ENCODE data around the gene ANKHD1. TPM values are rescaled to one million over a fixed set of nuclear protein-coding genes. Genes with fewer than 3 reads are reported as not detected.

Gene ANKHD1
- polyA plus RNA-seq, 1 donor, result 131 TPM

DNA sequence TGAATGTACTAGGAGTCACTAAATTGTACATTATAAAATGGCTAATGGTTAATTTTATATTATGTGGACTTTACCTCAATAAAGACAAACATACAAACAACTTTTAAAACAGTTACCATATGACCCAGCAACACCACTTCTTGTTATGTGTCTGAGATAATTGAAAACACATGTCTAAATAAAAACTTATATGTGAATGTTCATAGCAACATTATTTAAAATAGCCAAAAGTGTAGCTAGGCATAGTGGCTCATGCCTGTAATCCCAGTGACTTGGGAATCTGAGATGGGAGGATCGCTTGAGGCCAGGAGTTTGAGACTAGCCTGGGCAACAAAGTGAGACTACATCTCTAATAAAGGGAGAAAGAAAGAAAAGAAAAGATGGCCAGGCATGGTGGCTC, 185.9 kb downstream of the ANKHD1 start:
- Histone ChIP-seq H3K4me3 (ENCODE audit: low read length) (no peak overlapping the region), H3K27me3 (ENCODE audit: control insufficient read depth, insufficient read depth, low read length) (peaks cover 2% of the 10 kb centered on the region), H3K9me3 (ENCODE audit: control insufficient read depth, low read depth, low read length) (no peaks in the 10 kb centered on the region), H3K36me3 (ENCODE audit: control insufficient read depth, insufficient read depth, low read length) (no peaks in the 10 kb centered on the region), H3K4me1 (ENCODE audit: control insufficient read depth, insufficient read depth, low read length) (no peaks in the 10 kb centered on the region), H3K27ac (ENCODE audit: low read length) (no peak overlapping the region)
- DNase-seq, result no peak
- no CpG with 5 or more reads among the region's 1 CpG for WGBS (ENCODE audit: insufficient coverage, low lambda C conversion rate)

DNA sequence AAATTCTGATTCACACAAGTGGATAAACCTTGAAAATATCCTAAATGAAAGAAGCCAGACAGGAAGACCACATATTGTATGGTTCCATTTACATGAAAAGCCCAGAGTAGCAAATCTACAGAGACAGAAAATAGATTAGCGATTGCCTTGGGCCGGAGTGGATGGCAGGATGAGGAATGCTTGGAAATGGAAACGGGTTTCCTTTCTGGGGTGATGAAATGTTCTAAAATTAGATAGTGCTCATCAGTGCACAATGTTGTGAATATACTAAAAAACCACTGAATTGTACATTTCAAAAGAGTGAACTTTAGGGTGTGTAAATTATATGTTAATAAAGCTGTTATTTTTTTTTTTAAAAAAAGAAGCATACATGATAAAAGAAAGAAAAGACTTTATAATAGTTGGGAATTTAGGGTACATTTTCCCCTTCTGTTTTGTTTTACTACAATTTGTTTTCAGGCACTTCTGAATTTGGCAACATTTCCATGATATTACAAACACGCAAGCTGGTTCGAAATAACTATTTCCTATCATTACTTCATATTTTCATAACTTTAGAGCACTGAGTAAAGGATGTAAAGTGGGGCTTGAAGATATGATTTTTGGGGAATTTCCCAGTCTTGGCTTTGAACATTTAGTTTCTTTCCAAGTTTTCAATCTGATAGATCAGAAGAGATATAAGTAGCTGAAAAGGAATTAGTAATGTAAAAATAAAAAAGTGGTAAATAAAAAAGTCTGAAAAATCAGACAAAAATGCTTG, 186.9 kb downstream of the ANKHD1 start:
- Histone ChIP-seq H3K9me3 (ENCODE audit: control insufficient read depth, low read depth, low read length) (no peaks in the 10 kb centered on the region), H3K36me3 (ENCODE audit: control insufficient read depth, insufficient read depth, low read length) (no peaks in the 10 kb centered on the region), H3K27me3 (ENCODE audit: control insufficient read depth, insufficient read depth, low read length) (peaks cover 2% of the 10 kb centered on the region), H3K4me1 (ENCODE audit: control insufficient read depth, insufficient read depth, low read length) (no peaks in the 10 kb centered on the region), H3K27ac (ENCODE audit: low read length) (no peak overlapping the region), H3K4me3 (ENCODE audit: low read length) (no peak overlapping the region)
- no peak for DNase-seq
- WGBS (ENCODE audit: insufficient coverage, low lambda C conversion rate), result 83% methylated on average over 3 of the region's 5 CpGs

Other genes with a start within 250 kb of the ANKHD1 start
- gene CYSTM1, start 226.6 kb upstream of the ANKHD1 start, polyA plus RNA-seq, result 94.5 TPM
- 57.7 TPM for gene PFDN1, start 98.7 kb upstream of the ANKHD1 start, polyA plus RNA-seq
- 4.7 TPM for gene HBEGF, start 55.2 kb upstream of the ANKHD1 start, polyA plus RNA-seq
- 0.22 TPM for gene SLC4A9, start 41.6 kb upstream of the ANKHD1 start, polyA plus RNA-seq
- 14.7 TPM for gene EIF4EBP3, start 145.8 kb downstream of the ANKHD1 start, polyA plus RNA-seq
- 21.7 TPM for gene SRA1, start 155.6 kb downstream of the ANKHD1 start, polyA plus RNA-seq
- 27.2 TPM for gene APBB3, start 162.8 kb downstream of the ANKHD1 start, polyA plus RNA-seq
- gene SLC35A4, start 163.0 kb downstream of the ANKHD1 start, polyA plus RNA-seq, result 62.5 TPM
- 13.2 TPM for gene CD14, start 231.3 kb downstream of the ANKHD1 start, polyA plus RNA-seq
- gene TMCO6, start 237.6 kb downstream of the ANKHD1 start, polyA plus RNA-seq, result 15.3 TPM
- gene NDUFA2, start 245.8 kb downstream of the ANKHD1 start, polyA plus RNA-seq, result 77.8 TPM
- 104 TPM for gene IK, start 246.0 kb downstream of the ANKHD1 start, polyA plus RNA-seq

All from large intestine (tissue), 3 donors.